Neural progenitor cell (in vitro differentiated cells): ENCODE measurements around the gene FLCN.

Source experiments
- EZH2 ChIP-seq: fragments of 200-600 bp; sonication (generic); IDR thresholded peaks from 2 replicates; pipeline ENCODE4 v1.6.1; 2017; ENCODE audit warnings: antibody characterized with exemption, mild to moderate bottlenecking, moderate library complexity
- EZH2phosphoT487 ChIP-seq: fragments of 200-600 bp; sonication (generic); IDR thresholded peaks from 2 replicates; pipeline ENCODE4 v1.6.1; 2017; ENCODE audit warnings: antibody characterized with exemption
- TF ChIP-seq, protein P1 (sequence below): fragments of 200-600 bp; sonication (generic); IDR thresholded peaks from 2 replicates; pipeline ENCODE4 v1.5.1; 2017; ENCODE audit warnings: antibody characterized with exemption, mild to moderate bottlenecking

DNA sequence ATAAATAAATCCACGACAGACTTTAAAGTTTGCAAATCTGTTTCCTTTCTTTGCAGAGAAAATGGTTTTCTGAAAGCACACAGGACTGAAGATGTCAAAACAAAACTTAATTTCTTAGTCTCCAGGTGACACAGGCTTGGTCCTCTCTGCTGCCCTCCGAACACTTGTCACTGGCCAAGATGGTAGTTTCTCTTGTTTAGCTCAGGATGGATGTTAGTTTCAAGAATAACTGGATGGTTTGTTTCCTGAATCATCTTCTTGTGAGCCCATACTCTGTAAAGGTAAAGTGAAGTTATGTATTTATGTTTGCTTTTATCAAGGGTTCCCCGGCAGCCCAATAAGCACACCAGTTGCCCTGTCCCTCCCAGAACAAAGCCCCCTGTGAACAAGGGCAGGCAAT, 9.9 kb upstream of the FLCN start:
- TF ChIP-seq, protein P1, sequence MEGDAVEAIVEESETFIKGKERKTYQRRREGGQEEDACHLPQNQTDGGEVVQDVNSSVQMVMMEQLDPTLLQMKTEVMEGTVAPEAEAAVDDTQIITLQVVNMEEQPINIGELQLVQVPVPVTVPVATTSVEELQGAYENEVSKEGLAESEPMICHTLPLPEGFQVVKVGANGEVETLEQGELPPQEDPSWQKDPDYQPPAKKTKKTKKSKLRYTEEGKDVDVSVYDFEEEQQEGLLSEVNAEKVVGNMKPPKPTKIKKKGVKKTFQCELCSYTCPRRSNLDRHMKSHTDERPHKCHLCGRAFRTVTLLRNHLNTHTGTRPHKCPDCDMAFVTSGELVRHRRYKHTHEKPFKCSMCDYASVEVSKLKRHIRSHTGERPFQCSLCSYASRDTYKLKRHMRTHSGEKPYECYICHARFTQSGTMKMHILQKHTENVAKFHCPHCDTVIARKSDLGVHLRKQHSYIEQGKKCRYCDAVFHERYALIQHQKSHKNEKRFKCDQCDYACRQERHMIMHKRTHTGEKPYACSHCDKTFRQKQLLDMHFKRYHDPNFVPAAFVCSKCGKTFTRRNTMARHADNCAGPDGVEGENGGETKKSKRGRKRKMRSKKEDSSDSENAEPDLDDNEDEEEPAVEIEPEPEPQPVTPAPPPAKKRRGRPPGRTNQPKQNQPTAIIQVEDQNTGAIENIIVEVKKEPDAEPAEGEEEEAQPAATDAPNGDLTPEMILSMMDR: no peak
- TF ChIP-seq EZH2phosphoT487 (no peak), EZH2 (no peak)
